HepG2 (cell line): Measurements from ENCODE around the gene FYTTD1. TPM values are rescaled to one million over a fixed set of nuclear protein-coding genes. Genes with fewer than 3 reads are reported as not detected.

Source experiments
- ATAC-seq: fragments of 200-7000 bp; cut with Tn5 transposase; 3 replicates; pipeline ENCODE4 v1.9.1; 2020; ENCODE audit warnings: mild to moderate bottlenecking, moderate library complexity
- BruUV-seq: library from RNA; stranded (reverse); fragments of 400-500 nt; replicated peaks from 2 replicates; lab custom pipeline; 2021; lab: Mats Ljungman, UMichigan
- CTCF ChIA-PET: fragments of 300-600 bp; formaldehyde crosslinking; extraction: SDS; loops from one replicate; lab custom pipeline; 2021; ENCODE audit warnings: low total read pairs, inconsistent platforms, low intra/inter-chr PET ratio; lab: Yijun Ruan, JAX
- POLR2A ChIA-PET: fragments of 350-600 bp; sonication (Branson Sonifier 250); formaldehyde crosslinking; loops from one replicate; lab custom pipeline; 2020; ENCODE audit warnings: antibody characterized with exemption, inconsistent platforms; lab: Yijun Ruan, JAX
- DNase-seq: peaks from one replicate; pipeline ENCODE4 v3.0.0-alpha.2; 2015; ENCODE audit warnings: low spot score
- FAIRE-seq: peaks from 3 replicates; lab custom pipeline; 2011; peaks lifted over from hg19 to GRCh38; lab: Jason Lieb, UNC
- H2AFZ ChIP-seq: one replicate; pipeline ENCODE4 v1.6.1; 2011; ENCODE audit warnings: low read length, inconsistent platforms
- H3K27ac ChIP-seq: fragments of 300-600 bp; 3 replicates; pipeline ENCODE4 v1.8.0; 2011; ENCODE audit warnings: mixed run types, mild to moderate bottlenecking, mixed read lengths, low read length, inconsistent platforms; ENCODE audit not compliant: insufficient read depth; ENCODE audit errors: extremely low read length
- H3K27me3 ChIP-seq, 2 experiments: fragments of 200-600 bp in 1 of 2; 2 replicates in 1 of 2; 3 replicates in 1 of 2; pipeline versions ENCODE4 v1.6.0 to v1.8.0; 2011; ENCODE audit warnings: low read length in 2 of 2, mild to moderate bottlenecking in 2 of 2, moderate library complexity in 2 of 2, inconsistent platforms in 1 of 2; ENCODE audit not compliant: insufficient read depth in 2 of 2, control insufficient read depth in 1 of 2
- H3K36me3 ChIP-seq, 2 experiments: fragments of 200-600 bp in 1 of 2; replicated peaks in 1 of 2; 2 replicates in 1 of 2; 3 replicates in 1 of 2; pipeline versions ENCODE4 v1.5.1 to v1.8.0; 2011; ENCODE audit warnings: low read length in 2 of 2, inconsistent platforms in 1 of 2; ENCODE audit not compliant: insufficient read depth in 2 of 2, control insufficient read depth in 1 of 2
- H3K4me1 ChIP-seq: 2 replicates; pipeline ENCODE4 v1.5.1; 2012; ENCODE audit warnings: low read length, inconsistent platforms; ENCODE audit not compliant: insufficient read depth
- H3K4me2 ChIP-seq: 2 replicates; pipeline ENCODE4 v1.6.0; 2011; ENCODE audit warnings: low read depth, low read length, inconsistent platforms
- H3K4me3 ChIP-seq, 3 experiments: fragments of 200-600 bp in 1 of 3; sonication (generic), shearing (Covaris generic) in 1 of 3; replicated peaks in 1 of 3; 2 replicates each; pipeline ENCODE4 v1.5.1; 2011 to 2016; ENCODE audit warnings: low read length in 3 of 3, inconsistent platforms in 2 of 3, low read depth in 2 of 3, mild to moderate bottlenecking in 2 of 3, control low read depth in 1 of 3, mixed read lengths in 1 of 3; ENCODE audit not compliant: insufficient read depth in 1 of 3
- H3K79me2 ChIP-seq: one replicate; pipeline ENCODE4 v1.6.1; 2011; ENCODE audit warnings: low read length, inconsistent platforms; ENCODE audit not compliant: insufficient read depth
- H3K9ac ChIP-seq: 2 replicates; pipeline ENCODE4 v1.6.0; 2011; ENCODE audit warnings: mild to moderate bottlenecking, low read depth, low read length, inconsistent platforms; ENCODE audit not compliant: insufficient read depth
- H3K9me3 ChIP-seq: 2 replicates; pipeline ENCODE4 v1.5.1; 2012; ENCODE audit warnings: mild to moderate bottlenecking, low read length
- H4K20me1 ChIP-seq: 2 replicates; pipeline ENCODE4 v1.6.0; 2011; ENCODE audit warnings: inconsistent platforms, mild to moderate bottlenecking, low read length, moderate library complexity; ENCODE audit not compliant: insufficient read depth
- AGO1 ChIP-seq: fragments of 200-400 bp; formaldehyde crosslinking; IDR thresholded peaks from 2 replicates; pipeline ENCODE4 v1.6.1; 2017; ENCODE audit warnings: mild to moderate bottlenecking, low read depth, low read length, moderate library complexity; ENCODE audit not compliant: poor library complexity, severe bottlenecking
- ATF6 ChIP-seq: sonication (generic); formaldehyde crosslinking; conservative IDR thresholded peaks from 2 replicates; pipeline ENCODE4 v1.4.0; 2020; ENCODE audit warnings: missing genetic modification reagents
- CEBPB ChIP-seq: IDR thresholded peaks from 2 replicates; pipeline ENCODE4 v1.6.1; 2011; ENCODE audit warnings: low read depth, low read length, improper control_type of control experiment, borderline replicate concordance
- CEBPG ChIP-seq: IDR thresholded peaks from 2 replicates; pipeline ENCODE4 v1.6.1; 2016
- DR1 ChIP-seq: sonication (generic); formaldehyde crosslinking; IDR thresholded peaks from 2 replicates; pipeline ENCODE4 v1.8.0; 2021; ENCODE audit warnings: mild to moderate bottlenecking, missing genetic modification reagents, inconsistent platforms
- MBNL3 ChIP-seq: fragments of 250-450 bp; sonication (Bioruptor Pico); conservative IDR thresholded peaks from 2 replicates; pipeline ENCODE4 v1.8.0; 2022; ENCODE audit warnings: mild to moderate bottlenecking, inconsistent platforms
- RNF2 ChIP-seq: fragments of 450-650 bp; conservative IDR thresholded peaks from 2 replicates; pipeline ENCODE4 v1.6.1; 2016; ENCODE audit warnings: low read depth
- SAFB2 ChIP-seq: sonication (generic); formaldehyde crosslinking; IDR thresholded peaks from 2 replicates; pipeline ENCODE4 v1.5.1; 2020; ENCODE audit warnings: missing genetic modification reagents, low read depth, mild to moderate bottlenecking, borderline replicate concordance
- SYNCRIP ChIP-seq: fragments of 200-400 bp; formaldehyde crosslinking; IDR thresholded peaks from 2 replicates; pipeline ENCODE4 v1.6.1; 2018; ENCODE audit warnings: mild to moderate bottlenecking, low read depth, low read length; ENCODE audit not compliant: insufficient read depth
- ZNF354B ChIP-seq: sonication (generic); formaldehyde crosslinking; IDR thresholded peaks from 2 replicates; pipeline ENCODE4 v1.8.0; 2022; ENCODE audit warnings: mild to moderate bottlenecking, missing genetic modification reagents
- ZNF460 ChIP-seq: sonication (generic); formaldehyde crosslinking; IDR thresholded peaks from 2 replicates; pipeline ENCODE4 v1.5.1; 2020; ENCODE audit warnings: missing genetic modification reagents, mild to moderate bottlenecking, borderline replicate concordance
- ZNF546 ChIP-seq: sonication (generic); formaldehyde crosslinking; conservative IDR thresholded peaks from 2 replicates; pipeline ENCODE4 v1.8.1; 2023; ENCODE audit warnings: mild to moderate bottlenecking, missing genetic modification reagents
- ZNF629 ChIP-seq: sonication (generic); formaldehyde crosslinking; conservative IDR thresholded peaks from 2 replicates; pipeline ENCODE4 v1.5.0; 2020; ENCODE audit warnings: missing genetic modification reagents
- ZNF746 ChIP-seq: sonication (generic); formaldehyde crosslinking; IDR thresholded peaks from 2 replicates; pipeline ENCODE4 v1.8.0; 2022; ENCODE audit warnings: mild to moderate bottlenecking, missing genetic modification reagents
- ZNF883 ChIP-seq: sonication (generic); formaldehyde crosslinking; IDR thresholded peaks from 2 replicates; pipeline ENCODE4 v1.5.1; 2020; ENCODE audit warnings: mild to moderate bottlenecking, missing genetic modification reagents; ENCODE audit errors: not compliant biosample characterization
- WGBS: methylation state at CpG from one replicate; pipeline ENCODE4 v1.1.6; 2017; ENCODE audit warnings: low lambda C conversion rate; 5-methylcytosine and 5-hydroxymethylcytosine counted together
- in situ Hi-C: cut with HindIII; loops from 2 replicates; pipeline ENCODE4 v1.10.0; 2017; ENCODE audit warnings: low pct_unique_long_range_greater_than_20kb; ENCODE audit not compliant: extremely low pct_ligation_motif_present
- intact Hi-C: fragments of 100-400 bp; cut with micrococcal nuclease; formaldehyde crosslinking; loops from one replicate; pipeline ENCODE4 v1.10.0; 2022; ENCODE audit not compliant: unreplicated experiment
- polyA plus RNA-seq, 8 experiments: library from polyadenylated mRNA; depleted of rRNA in 3 of 8; stranded (reverse) in 7 of 8; unstranded in 1 of 8; fragments of >200 nt; fragmentation: Illumina TruSeq in 4 of 8; extraction: Trizol in 4 of 8; gene quantifications; 2 replicates each; pipeline versions ENCODE4 v1.2.1 to v1.2.3, GENCODE V29; 2011 to 2016; ENCODE audit warnings: low read depth in 4 of 8, missing spikeins in 1 of 8, mixed read lengths in 1 of 8; ENCODE audit not compliant: insufficient read depth in 1 of 8
- total RNA-seq, 5 experiments: library from RNA; depleted of rRNA; stranded (reverse); fragments of >200 nt; fragmentation: Illumina TruSeq; extraction: Trizol; gene quantifications; 2 replicates each; pipeline ENCODE4 v1.2.3, GENCODE V29; 2016; ENCODE audit warnings: low read depth in 1 of 5
- TF ChIP-seq, protein P1 (sequence below): sonication (generic); formaldehyde crosslinking; IDR thresholded peaks from 2 replicates; pipeline ENCODE4 v1.5.0; 2020; ENCODE audit warnings: mild to moderate bottlenecking, missing genetic modification reagents
- TF ChIP-seq, protein P2 (sequence below): sonication (generic); formaldehyde crosslinking; IDR thresholded peaks from 2 replicates; pipeline ENCODE4 v1.5.0; 2020; ENCODE audit warnings: mild to moderate bottlenecking, missing genetic modification reagents

The FYTTD1 gene
- total and polyA plus RNA-seq, 2 of the 13 experiments (the other 11 are each of a cell fraction or from before 2014, with no cell fraction given) = 6.5 to 28.8 TPM

GRCh38 chr3:197737749-197738462 is 11.8 kb upstream of the FYTTD1 start:
- Histone ChIP-seq H4K20me1 (no peaks in the 10 kb centered on the region), H3K36me3 (no peaks in the 10 kb centered on the region), H3K4me2 (peak overlapping the region; percentile 90), H3K4me3 (peak overlapping the region; percentile 67 to 87 (median 87)), H3K27ac (peak overlapping the region; percentile 82), H3K79me2 (peaks cover 11% of the 10 kb centered on the region), H3K9ac (peak overlapping the region; percentile 81), H3K9me3 (no peaks in the 10 kb centered on the region), H3K4me1 (peaks cover 29% of the 10 kb centered on the region), H2AFZ (peak overlapping the region; percentile 90), H3K27me3 (no peaks in the 10 kb centered on the region; a peak in 1 of 5 replicates)
- intact Hi-C loops = no loop called here
- ChIA-PET POLR2A (interaction anchor here (1.1 kb wide), 1 partner anchor 8 kb away, joined by 4 read pairs; no protein-coding TSS in a partner anchor), CTCF (interaction anchor here (0.6 kb wide), 1 partner anchor 204 kb away, joined by 3 read pairs; no protein-coding TSS in a partner anchor)
- 30% methylated on average over 11 of the region's 11 CpGs for WGBS
- DNase-seq = no peak
- FAIRE-seq = peak; percentile 21
- ATAC-seq = peak; percentile 1; the same call in 2 of the 3 replicates
- no peak for TF ChIP-seq ZNF746 (CRISPR knock-in tag)
- peak; percentile 0 for TF ChIP-seq ZNF883 (CRISPR knock-in tag)
- no peak for TF ChIP-seq SAFB2 (CRISPR knock-in tag)
- no peak for TF ChIP-seq ZNF354B
- no peak for TF ChIP-seq ATF6
- no peak for TF ChIP-seq MBNL3 (CRISPR knock-in tag)
- TF ChIP-seq ZNF546 = no peak
- no peak for TF ChIP-seq AGO1
- no peak for TF ChIP-seq ZNF629 (CRISPR knock-in tag)
- TF ChIP-seq CEBPG (CRISPR knock-in tag) = peak; percentile 33; the same call in 1 of the 2 replicates
- TF ChIP-seq, protein P1, sequence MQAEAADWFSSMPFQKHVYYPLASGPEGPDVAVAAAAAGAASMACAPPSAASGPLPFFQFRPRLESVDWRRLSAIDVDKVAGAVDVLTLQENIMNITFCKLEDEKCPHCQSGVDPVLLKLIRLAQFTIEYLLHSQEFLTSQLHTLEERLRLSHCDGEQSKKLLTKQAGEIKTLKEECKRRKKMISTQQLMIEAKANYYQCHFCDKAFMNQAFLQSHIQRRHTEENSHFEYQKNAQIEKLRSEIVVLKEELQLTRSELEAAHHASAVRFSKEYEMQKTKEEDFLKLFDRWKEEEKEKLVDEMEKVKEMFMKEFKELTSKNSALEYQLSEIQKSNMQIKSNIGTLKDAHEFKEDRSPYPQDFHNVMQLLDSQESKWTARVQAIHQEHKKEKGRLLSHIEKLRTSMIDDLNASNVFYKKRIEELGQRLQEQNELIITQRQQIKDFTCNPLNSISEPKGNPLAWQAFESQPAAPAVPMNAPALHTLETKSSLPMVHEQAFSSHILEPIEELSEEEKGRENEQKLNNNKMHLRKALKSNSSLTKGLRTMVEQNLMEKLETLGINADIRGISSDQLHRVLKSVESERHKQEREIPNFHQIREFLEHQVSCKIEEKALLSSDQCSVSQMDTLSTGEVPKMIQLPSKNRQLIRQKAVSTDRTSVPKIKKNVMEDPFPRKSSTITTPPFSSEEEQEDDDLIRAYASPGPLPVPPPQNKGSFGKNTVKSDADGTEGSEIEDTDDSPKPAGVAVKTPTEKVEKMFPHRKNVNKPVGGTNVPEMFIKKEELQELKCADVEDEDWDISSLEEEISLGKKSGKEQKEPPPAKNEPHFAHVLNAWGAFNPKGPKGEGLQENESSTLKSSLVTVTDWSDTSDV (CRISPR knock-in tag) = no peak
- TF ChIP-seq RNF2 = no peak
- no peak for TF ChIP-seq SYNCRIP
- TF ChIP-seq, protein P2, sequence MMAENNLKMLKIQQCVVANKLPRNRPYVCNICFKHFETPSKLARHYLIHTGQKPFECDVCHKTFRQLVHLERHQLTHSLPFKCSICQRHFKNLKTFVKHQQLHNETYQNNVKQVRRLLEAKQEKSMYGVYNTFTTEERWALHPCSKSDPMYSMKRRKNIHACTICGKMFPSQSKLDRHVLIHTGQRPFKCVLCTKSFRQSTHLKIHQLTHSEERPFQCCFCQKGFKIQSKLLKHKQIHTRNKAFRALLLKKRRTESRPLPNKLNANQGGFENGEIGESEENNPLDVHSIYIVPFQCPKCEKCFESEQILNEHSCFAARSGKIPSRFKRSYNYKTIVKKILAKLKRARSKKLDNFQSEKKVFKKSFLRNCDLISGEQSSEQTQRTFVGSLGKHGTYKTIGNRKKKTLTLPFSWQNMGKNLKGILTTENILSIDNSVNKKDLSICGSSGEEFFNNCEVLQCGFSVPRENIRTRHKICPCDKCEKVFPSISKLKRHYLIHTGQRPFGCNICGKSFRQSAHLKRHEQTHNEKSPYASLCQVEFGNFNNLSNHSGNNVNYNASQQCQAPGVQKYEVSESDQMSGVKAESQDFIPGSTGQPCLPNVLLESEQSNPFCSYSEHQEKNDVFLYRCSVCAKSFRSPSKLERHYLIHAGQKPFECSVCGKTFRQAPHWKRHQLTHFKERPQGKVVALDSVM = peak; percentile 82
- 0 out of 2 replicates have a peak, but pooled peaks have one; percentile 7 for TF ChIP-seq CEBPB
- no peak for TF ChIP-seq DR1 (CRISPR knock-in tag)
- peak; percentile 66; the same call in 1 of the 2 replicates for TF ChIP-seq ZNF460
- no TSS peak for BruUV-seq
- in situ Hi-C loops = no loop called here
